Thymus (tissue), 11 donors: ENCODE results near the gene HNF4A. TPM values are rescaled to one million over a fixed set of nuclear protein-coding genes. Genes with fewer than 3 reads are reported as not detected.
"Not testable (repeated sequence)": the region's sequence is repeated elsewhere in the genome, so short reads cannot be mapped to it uniquely, and the experiment has no call there.

Source experiments
- DNase-seq, 9 donors: peaks; one replicate each; pipeline ENCODE4 v3.0.0-alpha.2; 2013; ENCODE audit warnings: low spot score in 9 of 9, low read depth in 6 of 9, missing footprints in 1 of 9
- H3K27ac ChIP-seq, 2 donors: one replicate each; pipeline ENCODE4 v1.5.1; 2013; ENCODE audit warnings: control low read depth in 1 of 2, low read depth in 1 of 2, low read length in 1 of 2, mild to moderate bottlenecking in 1 of 2, moderate library complexity in 1 of 2
- H3K27me3 ChIP-seq, 2 donors: one replicate each; pipeline ENCODE4 v1.5.1; 2013; ENCODE audit warnings: low read length in 1 of 2; ENCODE audit not compliant: control insufficient read depth in 2 of 2, insufficient read depth in 1 of 2
- H3K36me3 ChIP-seq, 2 donors: one replicate each; pipeline ENCODE4 v1.5.1; 2013; ENCODE audit warnings: low read length in 1 of 2, mild to moderate bottlenecking in 1 of 2, moderate library complexity in 1 of 2; ENCODE audit not compliant: control insufficient read depth in 2 of 2, insufficient read depth in 2 of 2
- H3K4me1 ChIP-seq, 2 donors: one replicate each; pipeline ENCODE4 v1.5.1; 2013; ENCODE audit warnings: low read length in 2 of 2; ENCODE audit not compliant: control insufficient read depth in 2 of 2, insufficient read depth in 2 of 2
- H3K4me3 ChIP-seq, 2 donors: one replicate each; pipeline ENCODE4 v1.5.1; 2013; ENCODE audit warnings: low read length in 2 of 2, control low read depth in 1 of 2, mild to moderate bottlenecking in 1 of 2
- H3K9me3 ChIP-seq, 2 donors: one replicate each; pipeline ENCODE4 v1.5.1; 2013; ENCODE audit warnings: low read length in 1 of 2, mild to moderate bottlenecking in 1 of 2; ENCODE audit not compliant: control insufficient read depth in 2 of 2, insufficient read depth in 1 of 2
- WGBS: extraction: QIAGEN DNeasy Blood & Tissue Kit; methylation state at CpG from one replicate; pipeline ENCODE4 v1.1.7; 2013; 5-methylcytosine and 5-hydroxymethylcytosine counted together
- polyA plus RNA-seq: library from polyadenylated mRNA; stranded (reverse); fragments of 200-250 nt; gene quantifications from one replicate; pipeline ENCODE4 v1.2.3, GENCODE V29; 2013
- total RNA-seq: library from RNA; stranded (reverse); fragments of 120-200 nt; gene quantifications from one replicate; pipeline ENCODE4 v1.2.4, GENCODE V29; 2013
- donor health status: healthy.

Gene HNF4A
- total and polyA plus RNA-seq, 2 donors = 0.05 to 0.16 TPM

GRCh38 chr20:44463466-44463865 is 108.0 kb downstream of the HNF4A start:
- H3K4me1 ChIP-seq = no peaks in the 10 kb centered on the region
- no peak overlapping the region for H3K27ac ChIP-seq
- no peaks in the 10 kb centered on the region for H3K9me3 ChIP-seq
- no peak for DNase-seq
- peaks cover 0 to 7% of the 10 kb centered on the region in 2 donors for H3K27me3 ChIP-seq
- H3K4me3 ChIP-seq = no peak overlapping the region
- 91% methylated on average over 5 of the region's 5 CpGs for WGBS
- no peaks in the 10 kb centered on the region for H3K36me3 ChIP-seq

- no peaks in the 10 kb centered on the region for H3K9me3 ChIP-seq
- H3K4me1 ChIP-seq = no peaks in the 10 kb centered on the region
- WGBS = 92% methylated on average over 3 of the region's 3 CpGs
Observed at GRCh38 chr20:44464514-44464913, 109.0 kb downstream of the HNF4A start.

GRCh38 chr20:44465001-44465560 is 109.6 kb downstream of the HNF4A start:
- Histone ChIP-seq H3K9me3 (no peaks in the 10 kb centered on the region), H3K4me1 (no peaks in the 10 kb centered on the region), H3K36me3 (no peaks in the 10 kb centered on the region), H3K4me3 (no peak overlapping the region), H3K27me3 (peaks cover 0 to 7% of the 10 kb centered on the region in 2 donors), H3K27ac (no peak overlapping the region)
- WGBS = 85% methylated on average over 3 of the region's 3 CpGs
- DNase-seq = no peak

More at GRCh38 chr20:44464514-44464913, 109.0 kb downstream of the HNF4A start:
- no peak overlapping the region for H3K4me3 ChIP-seq
- H3K36me3 ChIP-seq = no peaks in the 10 kb centered on the region
- peaks cover 0 to 7% of the 10 kb centered on the region in 2 donors for H3K27me3 ChIP-seq
- no peak for DNase-seq
- H3K27ac ChIP-seq = no peak overlapping the region

- Histone ChIP-seq H3K9me3 (no peaks in the 10 kb centered on the region), H3K4me3 (no peak overlapping the region), H3K27me3 (peaks cover 0 to 7% of the 10 kb centered on the region in 2 donors), H3K4me1 (no peaks in the 10 kb centered on the region), H3K36me3 (no peaks in the 10 kb centered on the region), H3K27ac (no peak overlapping the region)
- WGBS = 92% methylated on average over 12 of the region's 12 CpGs
- DNase-seq = no peak
Observed at GRCh38 chr20:44467289-44467883, 111.9 kb downstream of the HNF4A start.

GRCh38 chr20:44468044-44468782 is 112.7 kb downstream of the HNF4A start:
- H3K4me1 ChIP-seq = no peaks in the 10 kb centered on the region
- H3K9me3 ChIP-seq = no peaks in the 10 kb centered on the region
- no peak for DNase-seq
- WGBS = 97% methylated on average over 8 of the region's 8 CpGs
- peaks cover 0 to 7% of the 10 kb centered on the region in 2 donors for H3K27me3 ChIP-seq
- no peaks in the 10 kb centered on the region for H3K36me3 ChIP-seq
- H3K27ac ChIP-seq = no peak overlapping the region
- H3K4me3 ChIP-seq = no peak overlapping the region

- no peak for DNase-seq
- WGBS = 88% methylated on average over 5 of the region's 5 CpGs
- no peak overlapping the region for H3K4me3 ChIP-seq
- H3K36me3 ChIP-seq = no peaks in the 10 kb centered on the region
- no peaks in the 10 kb centered on the region for H3K9me3 ChIP-seq
- peaks cover 2% of the 10 kb centered on the region in 2 donors for H3K4me1 ChIP-seq
- peaks cover 0 to 7% of the 10 kb centered on the region in 2 donors for H3K27me3 ChIP-seq
- no peak overlapping the region for H3K27ac ChIP-seq
Observed at GRCh38 chr20:44470327-44470726, 114.8 kb downstream of the HNF4A start.

GRCh38 chr20:44471481-44471882 is 116.0 kb downstream of the HNF4A start:
- Histone ChIP-seq H3K27ac (no peak overlapping the region), H3K4me3 (no peak overlapping the region), H3K27me3 (peaks cover 0 to 4% of the 10 kb centered on the region in 2 donors), H3K9me3 (no peaks in the 10 kb centered on the region), H3K36me3 (no peaks in the 10 kb centered on the region), H3K4me1 (peaks cover 6 to 7% of the 10 kb centered on the region in 2 donors)
- 92% methylated on average over 2 of the region's 2 CpGs for WGBS
- no peak for DNase-seq

GRCh38 chr20:44472283-44472682 is 116.8 kb downstream of the HNF4A start:
- whole genome bisulfite sequencing = 93% methylated on average over 9 of the region's 9 CpGs
- not testable (repeated sequence) for H3K36me3 ChIP-seq, H3K9me3 ChIP-seq, DNase-seq, H3K27me3 ChIP-seq, H3K27ac ChIP-seq, H3K4me3 ChIP-seq
- peaks cover 10 to 11% of the 10 kb centered on the region in 2 donors for H3K4me1 ChIP-seq

GRCh38 chr20:44475372-44475693 is 119.8 kb downstream of the HNF4A start:
- H3K36me3 ChIP-seq = peaks cover 6 to 8% of the 10 kb centered on the region in 2 donors
- 42% methylated on average over 2 of the region's 2 CpGs for WGBS
- peaks cover 10 to 11% of the 10 kb centered on the region in 2 donors for H3K4me1 ChIP-seq
- peak overlapping the region; percentile 80 to 98 for H3K4me3 ChIP-seq
- no peaks in the 10 kb centered on the region for H3K27me3 ChIP-seq
- no peak for DNase-seq
- no peaks in the 10 kb centered on the region for H3K9me3 ChIP-seq
- H3K27ac ChIP-seq = peak overlapping the region; percentile 37 to 92
